ENCODE measurements around the gene MAD1L1.

The MAD1L1 gene

GRCh38 chr7:2241580-2242540, 9.1 kb upstream of the MAD1L1 start, which contains the start of the genes MRM2 and NUDT1:
TSS of gene MRM2 (minus strand) at chr7:2242205. CDS start at chr7:2242169, 36 bp downstream.
TSS of gene NUDT1 (plus strand) at chr7:2242226. CDS start at chr7:2244575, 2,349 bp downstream.
- peaks cover 16% of the 10 kb centered on the region for H3K4me1 ChIP-seq (ENCODE audit: control insufficient read depth, insufficient read depth, low read depth, low read length)
- no peak within 1 kb of the TSS for H2BK12ac ChIP-seq (ENCODE audit: low read length in 2 of 2)
- H3K4me2 ChIP-seq (ENCODE audit: low read length, poor library complexity, severe bottlenecking), result peak within 1 kb of the TSS; percentile 92
- peak within 1 kb of the TSS; percentile 21 for H2BK120ac ChIP-seq (ENCODE audit: low read depth, low read length)
- peak within 1 kb of the TSS; percentile 93 for H3K9ac ChIP-seq (ENCODE audit: low read length)
- peak within 1 kb of the TSS; percentile 93 to 97 for H3K4me3 ChIP-seq (ENCODE audit: insufficient read depth in 1 of 2, low read depth in 1 of 2, low read length in 2 of 2)
- H3K23ac ChIP-seq (ENCODE audit: low read length in 2 of 2), result peak within 1 kb of the TSS in 1 of 2 experiments; percentile 36
- H3K4ac ChIP-seq (ENCODE audit: low read depth in 1 of 2, low read length in 2 of 2), result peak within 1 kb of the TSS in 1 of 2 experiments; percentile 63
- H3K9me3 ChIP-seq (ENCODE audit: control insufficient read depth, low read length), result no peaks in the 10 kb centered on the region
- H2BK5ac ChIP-seq (ENCODE audit: low read depth, low read length, poor library complexity, severe bottlenecking), result no peak within 1 kb of the TSS
- H3K18ac ChIP-seq (ENCODE audit: low read depth in 1 of 2, low read length in 2 of 2), result peak within 1 kb of the TSS; percentile 86 to 87
- H3K14ac ChIP-seq (ENCODE audit: low read length in 2 of 2), result peak within 1 kb of the TSS in 1 of 2 experiments; percentile 82
- peak within 1 kb of the TSS; percentile 97 for H4K8ac ChIP-seq (ENCODE audit: low read length)
- H4K91ac ChIP-seq (ENCODE audit: low read length), result peak within 1 kb of the TSS; percentile 54
- no peak within 1 kb of the TSS for H2AK5ac ChIP-seq (ENCODE audit: low read length, severe bottlenecking)
- H3K27ac ChIP-seq (ENCODE audit: low read length, poor library complexity, severe bottlenecking), result no peak within 1 kb of the TSS
- peak within 1 kb of the TSS; percentile 9 for H2BK15ac ChIP-seq (ENCODE audit: low read depth, poor library complexity, severe bottlenecking)
- WGBS, result 2% methylated on average over 75 of the region's 81 CpGs
- no peaks in the 10 kb centered on the region for H3K27me3 ChIP-seq (ENCODE audit: control insufficient read depth in 1 of 2, insufficient read depth in 1 of 2, low read length in 2 of 2)
- peak; percentile 84 for DNase-seq
- H3K36me3 ChIP-seq (ENCODE audit: control insufficient read depth in 1 of 2, insufficient read depth in 2 of 2, low read depth in 1 of 2, low read length in 2 of 2), result peaks cover 26% of the 10 kb centered on the region in 2 experiments
- H2AFZ ChIP-seq (ENCODE audit: low read depth, low read length), result peak within 1 kb of the TSS; percentile 90
- H3K79me1 ChIP-seq (replicated peaks; ENCODE audit: low read length, poor library complexity, severe bottlenecking), result peaks cover 15% of the 10 kb centered on the region

- Histone ChIP-seq H3K4me1 (ENCODE audit: control insufficient read depth, insufficient read depth, low read depth, low read length) (peaks cover 14% of the 10 kb centered on the region), H3K4me3 (ENCODE audit: insufficient read depth in 1 of 2, low read depth in 1 of 2, low read length in 2 of 2) (no peak overlapping the region)
Measured at GRCh38 chr7:2239242-2239641, 6.5 kb upstream of the MAD1L1 start.

GRCh38 chr7:2237109-2237602, 4.4 kb upstream of the MAD1L1 start:
- no peak overlapping the region for H4K91ac ChIP-seq (ENCODE audit: low read length)
- peaks cover 6% of the 10 kb centered on the region for H3K4me1 ChIP-seq (ENCODE audit: control insufficient read depth, insufficient read depth, low read depth, low read length)
- H3K27ac ChIP-seq (ENCODE audit: low read length, poor library complexity, severe bottlenecking), result no peak overlapping the region
- no peak overlapping the region for H2AFZ ChIP-seq (ENCODE audit: low read depth, low read length)
- no peak overlapping the region for H2BK15ac ChIP-seq (ENCODE audit: low read depth, poor library complexity, severe bottlenecking)
- no peak overlapping the region for H3K14ac ChIP-seq (ENCODE audit: low read length in 2 of 2)
- no peak overlapping the region for H2AK5ac ChIP-seq (ENCODE audit: low read length, severe bottlenecking)
- H3K27me3 ChIP-seq (ENCODE audit: control insufficient read depth in 1 of 2, insufficient read depth in 1 of 2, low read length in 2 of 2), result no peaks in the 10 kb centered on the region
- H2BK120ac ChIP-seq (ENCODE audit: low read depth, low read length), result no peak overlapping the region
- no peak overlapping the region for H3K23ac ChIP-seq (ENCODE audit: low read length in 2 of 2)
- no peaks in the 10 kb centered on the region for H3K9me3 ChIP-seq (ENCODE audit: control insufficient read depth, low read length)
- peaks cover 21% of the 10 kb centered on the region for H3K79me1 ChIP-seq (replicated peaks; ENCODE audit: low read length, poor library complexity, severe bottlenecking)
- no peak overlapping the region for H3K9ac ChIP-seq (ENCODE audit: low read length)
- H2BK5ac ChIP-seq (ENCODE audit: low read depth, low read length, poor library complexity, severe bottlenecking), result no peak overlapping the region
- no peak overlapping the region for H3K4ac ChIP-seq (ENCODE audit: low read depth in 1 of 2, low read length in 2 of 2)
- no peak overlapping the region for H3K4me3 ChIP-seq (ENCODE audit: insufficient read depth in 1 of 2, low read depth in 1 of 2, low read length in 2 of 2)
- no peak overlapping the region for H3K18ac ChIP-seq (ENCODE audit: low read depth in 1 of 2, low read length in 2 of 2)
- no peak overlapping the region for H3K4me2 ChIP-seq (ENCODE audit: low read length, poor library complexity, severe bottlenecking)
- H4K8ac ChIP-seq (ENCODE audit: low read length), result no peak overlapping the region
- no peak for DNase-seq
- H2BK12ac ChIP-seq (ENCODE audit: low read length in 2 of 2), result no peak overlapping the region
- 92% methylated on average over 12 of the region's 12 CpGs for WGBS
- peaks cover 38 to 51% of the 10 kb centered on the region in 2 experiments for H3K36me3 ChIP-seq (ENCODE audit: control insufficient read depth in 1 of 2, insufficient read depth in 2 of 2, low read depth in 1 of 2, low read length in 2 of 2)

More at GRCh38 chr7:2239242-2239641, 6.5 kb upstream of the MAD1L1 start:
- no peak overlapping the region for H4K91ac ChIP-seq (ENCODE audit: low read length)
- H3K9me3 ChIP-seq (ENCODE audit: control insufficient read depth, low read length), result no peaks in the 10 kb centered on the region
- no peak for DNase-seq
- H2BK12ac ChIP-seq (ENCODE audit: low read length in 2 of 2), result no peak overlapping the region
- H3K27me3 ChIP-seq (ENCODE audit: control insufficient read depth in 1 of 2, insufficient read depth in 1 of 2, low read length in 2 of 2), result no peaks in the 10 kb centered on the region
- H3K36me3 ChIP-seq (ENCODE audit: control insufficient read depth in 1 of 2, insufficient read depth in 2 of 2, low read depth in 1 of 2, low read length in 2 of 2), result peaks cover 38 to 47% of the 10 kb centered on the region in 2 experiments
- no peak overlapping the region for H3K9ac ChIP-seq (ENCODE audit: low read length)
- no peak overlapping the region for H2BK15ac ChIP-seq (ENCODE audit: low read depth, poor library complexity, severe bottlenecking)
- no peak overlapping the region for H4K8ac ChIP-seq (ENCODE audit: low read length)
- no peak overlapping the region for H3K27ac ChIP-seq (ENCODE audit: low read length, poor library complexity, severe bottlenecking)
- H3K23ac ChIP-seq (ENCODE audit: low read length in 2 of 2), result no peak overlapping the region
- WGBS, result 99% methylated on average over 17 of the region's 17 CpGs
- no peak overlapping the region for H2AFZ ChIP-seq (ENCODE audit: low read depth, low read length)
- H2BK120ac ChIP-seq (ENCODE audit: low read depth, low read length), result no peak overlapping the region
- no peak overlapping the region for H2AK5ac ChIP-seq (ENCODE audit: low read length, severe bottlenecking)
- H3K4me2 ChIP-seq (ENCODE audit: low read length, poor library complexity, severe bottlenecking), result no peak overlapping the region
- H3K18ac ChIP-seq (ENCODE audit: low read depth in 1 of 2, low read length in 2 of 2), result no peak overlapping the region
- no peak overlapping the region for H3K4ac ChIP-seq (ENCODE audit: low read depth in 1 of 2, low read length in 2 of 2)
- H2BK5ac ChIP-seq (ENCODE audit: low read depth, low read length, poor library complexity, severe bottlenecking), result no peak overlapping the region
- H3K79me1 ChIP-seq (replicated peaks; ENCODE audit: low read length, poor library complexity, severe bottlenecking), result peaks cover 21% of the 10 kb centered on the region
- H3K14ac ChIP-seq (ENCODE audit: low read length in 2 of 2), result no peak overlapping the region

GRCh38 chr7:2233926-2234325, 1.2 kb upstream of the MAD1L1 start:
- H3K27ac ChIP-seq (ENCODE audit: low read length, poor library complexity, severe bottlenecking), result no peak overlapping the region
- H3K23ac ChIP-seq (ENCODE audit: low read length in 2 of 2), result no peak overlapping the region
- H4K8ac ChIP-seq (ENCODE audit: low read length), result no peak overlapping the region
- peaks cover 7% of the 10 kb centered on the region for H3K4me1 ChIP-seq (ENCODE audit: control insufficient read depth, insufficient read depth, low read depth, low read length)
- H2BK15ac ChIP-seq (ENCODE audit: low read depth, poor library complexity, severe bottlenecking), result no peak overlapping the region
- H2AK5ac ChIP-seq (ENCODE audit: low read length, severe bottlenecking), result no peak overlapping the region
- H3K14ac ChIP-seq (ENCODE audit: low read length in 2 of 2), result no peak overlapping the region
- no peak for DNase-seq
- no peak overlapping the region for H3K4ac ChIP-seq (ENCODE audit: low read depth in 1 of 2, low read length in 2 of 2)
- no peak overlapping the region for H4K91ac ChIP-seq (ENCODE audit: low read length)
- no peak overlapping the region for H2BK120ac ChIP-seq (ENCODE audit: low read depth, low read length)
- H3K79me1 ChIP-seq (replicated peaks; ENCODE audit: low read length, poor library complexity, severe bottlenecking), result peaks cover 29% of the 10 kb centered on the region
- H2BK5ac ChIP-seq (ENCODE audit: low read depth, low read length, poor library complexity, severe bottlenecking), result no peak overlapping the region
- H3K4me2 ChIP-seq (ENCODE audit: low read length, poor library complexity, severe bottlenecking), result no peak overlapping the region
- H3K27me3 ChIP-seq (ENCODE audit: control insufficient read depth in 1 of 2, insufficient read depth in 1 of 2, low read length in 2 of 2), result no peaks in the 10 kb centered on the region
- peak overlapping the region; percentile 26 for H3K9ac ChIP-seq (ENCODE audit: low read length)
- no peak overlapping the region for H2AFZ ChIP-seq (ENCODE audit: low read depth, low read length)
- no peak overlapping the region for H3K18ac ChIP-seq (ENCODE audit: low read depth in 1 of 2, low read length in 2 of 2)
- peaks cover 48 to 49% of the 10 kb centered on the region in 2 experiments for H3K36me3 ChIP-seq (ENCODE audit: control insufficient read depth in 1 of 2, insufficient read depth in 2 of 2, low read depth in 1 of 2, low read length in 2 of 2)
- WGBS, result 98% methylated on average over 3 of the region's 3 CpGs
- no peak overlapping the region for H2BK12ac ChIP-seq (ENCODE audit: low read length in 2 of 2)
- H3K9me3 ChIP-seq (ENCODE audit: control insufficient read depth, low read length), result no peaks in the 10 kb centered on the region
- no peak overlapping the region for H3K4me3 ChIP-seq (ENCODE audit: insufficient read depth in 1 of 2, low read depth in 1 of 2, low read length in 2 of 2)

Measured in mesenchymal stem cell (in vitro differentiated cells and primary cell).